Breast epithelium (tissue), 4 donors: ENCODE results near the gene GNL3. TPM values are rescaled to one million over a fixed set of nuclear protein-coding genes. Genes with fewer than 3 reads are reported as not detected.
A peak's percentile ranks its signal among the peaks of the same experiment; 100 is the strongest.

Experiments used
- DNase-seq, 2 donors: peaks; one replicate each; pipeline ENCODE4 v3.0.0-alpha.2; 2019; ENCODE audit warnings: low spot score in 2 of 2
- H3K27ac ChIP-seq, 2 donors: fragments of 200-600 bp; sonication (generic) in 1 of 2; one replicate each; pipeline ENCODE4 v1.5.1; 2016 to 2019; ENCODE audit warnings: mild to moderate bottlenecking in 1 of 2
- H3K27me3 ChIP-seq, 2 donors: fragments of 200-600 bp; sonication (generic) in 1 of 2; one replicate each; pipeline versions ENCODE4 v1.5.1 to v1.6.0; 2017 to 2019; ENCODE audit warnings: control low read depth in 1 of 2, mild to moderate bottlenecking in 1 of 2
- H3K36me3 ChIP-seq: fragments of 200-600 bp; one replicate; pipeline ENCODE4 v1.5.1; 2019
- H3K4me1 ChIP-seq, 2 donors: fragments of 200-600 bp; sonication (generic); one replicate each; pipeline ENCODE4 v1.5.1; 2016 to 2019; ENCODE audit warnings: control low read depth in 1 of 2
- H3K4me3 ChIP-seq, 3 donors: fragments of 200-600 bp; sonication (generic); 1 replicate in 2 of 3; 2 replicates in 1 of 3; pipeline ENCODE4 v1.5.1; 2016 to 2019; ENCODE audit warnings: mild to moderate bottlenecking in 3 of 3, moderate library complexity in 2 of 3
- H3K9me3 ChIP-seq, 2 donors: fragments of 200-600 bp; sonication (generic) in 1 of 2; one replicate each; pipeline ENCODE4 v1.5.1; 2016 to 2019; ENCODE audit warnings: control low read depth in 1 of 2
- POLR2A ChIP-seq: fragments of 450-650 bp; IDR thresholded peaks from one replicate; pipeline ENCODE4 v1.6.1; 2016; ENCODE audit warnings: antibody characterized with exemption, mild to moderate bottlenecking, moderate library complexity
- POLR2AphosphoS5 ChIP-seq, 3 donors: sonication (generic); formaldehyde crosslinking; IDR thresholded peaks; one replicate each; pipeline ENCODE4 v1.6.1; 2017; ENCODE audit warnings: antibody characterized with exemption in 3 of 3
- intact Hi-C: fragments of 100-400 bp; cut with DNase I; formaldehyde crosslinking; loops from one replicate; pipeline ENCODE4 v1.15.1; 2023; ENCODE audit warnings: low total_unique reads
- total RNA-seq, 3 donors: library from RNA; depleted of rRNA; stranded (reverse); fragments of >200 nt; gene quantifications; one replicate each; pipeline ENCODE4 v1.1.0, GENCODE V29; 2016
- TF ChIP-seq, protein P1 (sequence below), 3 donors: fragments of 450-650 bp; IDR thresholded peaks; one replicate each; pipeline ENCODE4 v1.5.1; 2016 to 2017; ENCODE audit warnings: antibody characterized with exemption in 3 of 3, mild to moderate bottlenecking in 3 of 3, moderate library complexity in 3 of 3

GNL3 gene
- total RNA-seq, 3 donors from 2014 or later: 57.3 to 137 (median 126) TPM

DNA sequence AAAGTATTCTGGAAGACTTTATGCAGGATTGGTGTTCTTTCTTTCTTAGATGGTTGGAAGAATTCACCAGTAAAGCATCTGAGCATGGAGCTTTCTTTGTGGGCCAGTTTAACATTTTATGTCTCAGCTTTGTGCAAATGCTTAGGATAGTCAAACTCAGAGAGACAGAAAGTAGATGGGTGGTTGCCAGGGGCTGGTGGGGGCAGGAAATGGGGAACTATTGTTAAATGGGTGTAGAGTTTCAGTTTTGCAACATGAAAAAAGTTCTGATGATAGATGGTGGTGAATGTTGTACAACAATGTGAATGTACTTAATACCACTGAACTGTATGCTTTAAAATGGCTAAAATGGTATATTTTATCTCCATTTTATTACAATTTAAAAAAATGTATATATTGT lies 44.8 kb downstream of the GNL3 start:
- DNase-seq: no peak
- peaks cover 9% of the 10 kb centered on the region for H3K36me3 ChIP-seq

DNA sequence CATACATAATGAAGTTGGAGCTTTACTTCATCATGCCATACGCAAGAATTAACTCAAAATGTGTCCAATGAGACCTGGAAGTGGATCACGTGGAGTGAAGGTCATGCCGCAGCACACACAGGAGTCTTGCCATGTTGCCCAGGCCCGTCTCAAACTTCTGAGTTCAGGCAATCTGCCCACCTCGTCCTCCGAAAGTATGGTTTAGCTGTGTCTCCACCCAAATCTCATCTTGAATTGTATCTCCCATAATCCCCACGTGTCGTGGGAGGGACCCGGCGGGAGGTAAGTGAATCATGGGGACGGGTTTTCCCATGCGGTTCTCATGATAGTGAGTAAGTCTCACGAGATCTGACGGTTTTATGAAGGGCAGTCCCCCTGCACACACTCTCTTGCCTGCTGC lies 45.8 kb downstream of the GNL3 start:
- intact Hi-C loops: no loop called here
- Histone ChIP-seq H3K4me1 (no peaks in the 10 kb centered on the region), H3K27ac (no peak overlapping the region), H3K9me3 (no peaks in the 10 kb centered on the region), H3K36me3 (peaks cover 9% of the 10 kb centered on the region), H3K27me3 (no peaks in the 10 kb centered on the region), H3K4me3 (no peak overlapping the region)
- DNase-seq: no peak
- TF ChIP-seq POLR2AphosphoS5 (IDR thresholded peaks at IDR 0.05) (no peak), POLR2A (no peak)
- TF ChIP-seq, protein P1, sequence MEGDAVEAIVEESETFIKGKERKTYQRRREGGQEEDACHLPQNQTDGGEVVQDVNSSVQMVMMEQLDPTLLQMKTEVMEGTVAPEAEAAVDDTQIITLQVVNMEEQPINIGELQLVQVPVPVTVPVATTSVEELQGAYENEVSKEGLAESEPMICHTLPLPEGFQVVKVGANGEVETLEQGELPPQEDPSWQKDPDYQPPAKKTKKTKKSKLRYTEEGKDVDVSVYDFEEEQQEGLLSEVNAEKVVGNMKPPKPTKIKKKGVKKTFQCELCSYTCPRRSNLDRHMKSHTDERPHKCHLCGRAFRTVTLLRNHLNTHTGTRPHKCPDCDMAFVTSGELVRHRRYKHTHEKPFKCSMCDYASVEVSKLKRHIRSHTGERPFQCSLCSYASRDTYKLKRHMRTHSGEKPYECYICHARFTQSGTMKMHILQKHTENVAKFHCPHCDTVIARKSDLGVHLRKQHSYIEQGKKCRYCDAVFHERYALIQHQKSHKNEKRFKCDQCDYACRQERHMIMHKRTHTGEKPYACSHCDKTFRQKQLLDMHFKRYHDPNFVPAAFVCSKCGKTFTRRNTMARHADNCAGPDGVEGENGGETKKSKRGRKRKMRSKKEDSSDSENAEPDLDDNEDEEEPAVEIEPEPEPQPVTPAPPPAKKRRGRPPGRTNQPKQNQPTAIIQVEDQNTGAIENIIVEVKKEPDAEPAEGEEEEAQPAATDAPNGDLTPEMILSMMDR (IDR thresholded peaks at IDR 0.05): no peak

More for the DNA sequence above, 44.8 kb downstream of the GNL3 start:
- H3K4me1 ChIP-seq: no peaks in the 10 kb centered on the region
- no peak overlapping the region for H3K4me3 ChIP-seq
- intact Hi-C loops: no loop called here
- H3K9me3 ChIP-seq: no peaks in the 10 kb centered on the region
- no peaks in the 10 kb centered on the region for H3K27me3 ChIP-seq
- TF ChIP-seq POLR2A: no peak
- TF ChIP-seq POLR2AphosphoS5 (IDR thresholded peaks at IDR 0.05): no peak
- TF ChIP-seq, protein P1 (IDR thresholded peaks at IDR 0.05): no peak
- no peak overlapping the region for H3K27ac ChIP-seq

DNA sequence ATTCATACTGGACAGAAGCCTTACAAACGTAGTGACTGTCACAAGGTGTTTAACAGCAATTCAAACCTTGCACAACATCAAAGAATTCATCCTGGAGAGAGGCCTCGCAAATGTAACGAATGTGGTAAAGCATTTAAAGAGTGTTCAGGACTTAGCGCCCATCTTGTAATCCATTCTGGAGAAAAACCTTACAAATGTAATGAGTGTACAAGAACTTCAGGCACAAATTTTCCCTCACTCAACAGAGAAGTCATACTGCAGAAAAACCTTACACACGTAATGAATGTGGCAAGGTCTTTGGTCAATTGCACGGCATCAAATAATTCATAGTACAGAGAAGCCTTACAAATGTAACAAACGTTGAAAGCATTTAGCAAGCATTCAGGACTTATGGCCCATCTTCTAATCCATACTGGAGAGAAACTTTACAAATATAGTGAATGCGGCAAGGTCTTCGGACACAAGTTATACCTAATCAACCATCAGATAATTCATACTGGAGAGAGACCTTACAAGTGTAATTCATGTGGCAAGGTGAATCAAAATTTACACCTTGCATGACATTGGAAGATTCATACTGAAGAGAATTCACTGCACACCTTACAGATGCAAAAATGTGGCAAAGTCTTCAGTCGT lies 47.5 kb downstream of the GNL3 start:
- Histone ChIP-seq H3K9me3 (no peaks in the 10 kb centered on the region), H3K4me3 (no peak overlapping the region), H3K27me3 (no peaks in the 10 kb centered on the region), H3K36me3 (peaks cover 9% of the 10 kb centered on the region), H3K4me1 (no peaks in the 10 kb centered on the region), H3K27ac (no peak overlapping the region)
- intact Hi-C loops: no loop called here
- DNase-seq: no peak
- TF ChIP-seq, protein P1 (IDR thresholded peaks at IDR 0.05): no peak
- TF ChIP-seq POLR2AphosphoS5 (IDR thresholded peaks at IDR 0.05) (no peak), POLR2A (no peak)

DNA sequence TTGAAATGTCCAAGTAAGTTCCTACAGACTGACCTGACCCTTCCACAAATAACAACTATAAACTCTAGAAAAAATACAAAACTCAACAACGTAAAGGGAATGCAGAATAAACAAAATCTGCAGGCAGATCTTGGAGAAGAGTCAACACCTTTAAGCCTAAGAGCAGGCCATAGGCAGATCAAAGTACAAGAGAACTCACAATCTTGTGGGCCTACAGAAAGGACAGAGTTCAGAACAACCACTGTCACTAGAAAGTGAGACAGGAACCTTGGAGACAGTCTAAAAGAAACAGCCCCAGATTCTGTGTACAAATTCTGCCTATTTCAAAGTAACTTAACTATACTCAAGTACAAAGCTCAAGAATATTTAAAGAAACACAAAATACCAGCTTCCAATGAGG lies 53.9 kb downstream of the GNL3 start:
- no peak overlapping the region for H3K4me3 ChIP-seq
- TF ChIP-seq, protein P1 (IDR thresholded peaks at IDR 0.05): no peak
- TF ChIP-seq POLR2A (no peak), POLR2AphosphoS5 (IDR thresholded peaks at IDR 0.05) (no peak)
- peaks cover 4% of the 10 kb centered on the region for H3K36me3 ChIP-seq
- H3K4me1 ChIP-seq: no peaks in the 10 kb centered on the region
- H3K27me3 ChIP-seq: no peaks in the 10 kb centered on the region
- no peaks in the 10 kb centered on the region for H3K9me3 ChIP-seq
- intact Hi-C loops: no loop called here
- H3K27ac ChIP-seq: no peak overlapping the region
- DNase-seq: no peak

DNA sequence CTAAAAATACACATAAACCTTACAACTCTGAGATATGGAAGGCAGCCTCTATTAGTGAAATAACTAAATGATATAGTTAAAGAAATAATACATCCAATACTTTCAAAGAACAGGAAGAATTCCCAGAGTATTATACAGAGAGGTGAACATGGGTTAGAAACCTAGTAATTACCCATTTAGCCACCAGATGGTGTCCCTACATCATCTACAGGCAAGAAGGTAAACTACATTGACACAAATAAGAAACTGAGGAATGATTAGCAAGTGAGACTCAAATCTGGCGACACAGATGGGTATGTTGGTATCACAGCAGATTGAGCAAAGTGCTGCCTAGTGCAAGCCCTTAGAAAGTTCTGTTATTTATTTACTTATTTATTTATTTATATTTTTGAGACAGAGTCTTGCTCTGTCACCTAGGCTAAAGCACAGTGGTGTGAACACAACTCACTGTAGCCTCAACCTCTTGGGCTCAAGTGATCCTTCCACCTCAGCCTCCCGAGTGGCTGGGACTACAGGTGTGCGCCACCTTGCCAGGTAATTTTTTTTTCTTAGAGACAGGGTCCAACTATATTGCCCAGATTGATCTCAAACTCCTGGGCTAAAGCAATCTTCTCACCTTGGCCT lies 56.7 kb downstream of the GNL3 start:
- DNase-seq: no peak
- no peak overlapping the region for H3K4me3 ChIP-seq
- H3K36me3 ChIP-seq: no peaks in the 10 kb centered on the region
- no peak for TF ChIP-seq POLR2AphosphoS5 (IDR thresholded peaks at IDR 0.05)
- TF ChIP-seq, protein P1 (IDR thresholded peaks at IDR 0.05): peak in 1 of 3 donors; percentile 43
- TF ChIP-seq POLR2A: no peak
- H3K4me1 ChIP-seq: no peaks in the 10 kb centered on the region
- intact Hi-C loops: no loop called here
- H3K27me3 ChIP-seq: no peaks in the 10 kb centered on the region
- H3K9me3 ChIP-seq: no peaks in the 10 kb centered on the region
- H3K27ac ChIP-seq: no peak overlapping the region
